Measurements from ENCODE around the gene TDRD5.

Gene TDRD5

DNA sequence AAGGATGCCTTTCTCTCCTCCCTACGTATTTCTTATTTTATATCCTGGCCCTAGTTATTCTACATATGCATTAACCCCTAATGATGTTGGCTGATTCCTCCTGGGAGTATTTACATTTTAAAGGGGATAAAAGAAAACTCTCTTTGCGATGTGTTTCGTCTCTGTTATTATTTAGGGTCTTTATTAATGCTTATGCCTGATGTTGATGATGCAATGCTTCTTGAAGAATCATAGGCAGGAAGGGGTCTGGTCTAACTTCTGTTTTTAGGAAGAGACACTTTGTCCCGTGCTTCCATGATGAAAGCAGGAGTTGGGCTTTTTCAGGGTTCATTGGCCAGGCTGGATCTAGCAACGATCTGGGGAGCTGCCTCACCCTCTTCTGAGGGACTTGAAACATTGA, 15.1 kb upstream of the TDRD5 start:
- no peak overlapping the region for H3K27ac ChIP-seq
- H3K4me1 ChIP-seq (ENCODE audit: control insufficient read depth in 1 of 2, insufficient read depth in 1 of 2, low read depth in 1 of 2, low read length in 1 of 2): peaks cover 0 to 8% of the 10 kb centered on the region in 2 experiments
- H3K4me3 ChIP-seq (ENCODE audit: low read depth in 1 of 2, low read length in 1 of 2): no peak overlapping the region
- H3K27me3 ChIP-seq: peaks cover 70% of the 10 kb centered on the region
- no peaks in the 10 kb centered on the region for H3K36me3 ChIP-seq
- H3K9me3 ChIP-seq: no peaks in the 10 kb centered on the region
- TF ChIP-seq CTCF (IDR thresholded peaks at IDR 0.05): no peak

DNA sequence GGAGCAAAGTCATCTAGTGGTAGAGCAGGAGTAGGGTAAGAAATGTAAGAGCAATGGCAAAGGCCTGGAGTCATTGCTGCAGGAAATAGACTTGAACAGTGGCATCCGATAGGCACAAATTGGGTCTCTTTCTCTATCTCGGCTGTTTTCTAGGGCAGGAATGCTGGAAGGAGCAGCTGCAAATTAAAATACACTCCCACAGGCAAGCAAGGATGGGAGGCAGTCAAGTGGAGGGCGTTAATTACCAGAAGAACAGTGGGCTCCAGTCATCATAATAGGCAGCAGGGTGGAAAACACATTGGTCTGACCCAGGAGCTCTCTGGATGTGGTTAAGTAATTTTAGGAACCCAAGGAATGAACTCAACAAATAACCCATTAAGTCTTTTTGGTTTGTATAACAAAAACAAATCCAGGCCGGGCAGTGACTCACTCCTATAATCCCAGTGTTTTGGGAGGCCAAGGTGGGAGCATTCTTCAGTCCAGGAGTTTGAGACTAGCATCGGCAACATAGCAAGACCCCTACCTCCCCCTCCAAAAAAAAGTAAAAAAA, 7.8 kb upstream of the TDRD5 start:
- Histone ChIP-seq H3K36me3 (no peaks in the 10 kb centered on the region), H3K27me3 (peaks cover 49% of the 10 kb centered on the region), H3K9me3 (no peaks in the 10 kb centered on the region), H3K4me1 (ENCODE audit: control insufficient read depth in 1 of 2, insufficient read depth in 1 of 2, low read depth in 1 of 2, low read length in 1 of 2) (peaks cover 5 to 6% of the 10 kb centered on the region in 2 experiments), H3K27ac (no peak overlapping the region), H3K4me3 (ENCODE audit: low read depth in 1 of 2, low read length in 1 of 2) (no peak overlapping the region)
- no peak for TF ChIP-seq CTCF (IDR thresholded peaks at IDR 0.05)

- Histone ChIP-seq H3K36me3 (no peaks in the 10 kb centered on the region), H3K27ac (no peak overlapping the region), H3K4me3 (ENCODE audit: low read depth in 1 of 2, low read length in 1 of 2) (peak overlapping the region in 1 of 2 experiments; percentile 32), H3K9me3 (no peaks in the 10 kb centered on the region), H3K27me3 (peaks cover 66% of the 10 kb centered on the region), H3K4me1 (ENCODE audit: control insufficient read depth in 1 of 2, insufficient read depth in 1 of 2, low read depth in 1 of 2, low read length in 1 of 2) (peaks cover 5 to 6% of the 10 kb centered on the region in 2 experiments)
- no peak for TF ChIP-seq CTCF (IDR thresholded peaks at IDR 0.05)
Observed at GRCh38 chr1:179586107-179586823, 5.4 kb upstream of the TDRD5 start.

GRCh38 chr1:179587336-179587735, 4.3 kb upstream of the TDRD5 start:
- H3K9me3 ChIP-seq: no peaks in the 10 kb centered on the region
- peaks cover 76% of the 10 kb centered on the region for H3K27me3 ChIP-seq
- no peak for TF ChIP-seq CTCF (IDR thresholded peaks at IDR 0.05)

DNA sequence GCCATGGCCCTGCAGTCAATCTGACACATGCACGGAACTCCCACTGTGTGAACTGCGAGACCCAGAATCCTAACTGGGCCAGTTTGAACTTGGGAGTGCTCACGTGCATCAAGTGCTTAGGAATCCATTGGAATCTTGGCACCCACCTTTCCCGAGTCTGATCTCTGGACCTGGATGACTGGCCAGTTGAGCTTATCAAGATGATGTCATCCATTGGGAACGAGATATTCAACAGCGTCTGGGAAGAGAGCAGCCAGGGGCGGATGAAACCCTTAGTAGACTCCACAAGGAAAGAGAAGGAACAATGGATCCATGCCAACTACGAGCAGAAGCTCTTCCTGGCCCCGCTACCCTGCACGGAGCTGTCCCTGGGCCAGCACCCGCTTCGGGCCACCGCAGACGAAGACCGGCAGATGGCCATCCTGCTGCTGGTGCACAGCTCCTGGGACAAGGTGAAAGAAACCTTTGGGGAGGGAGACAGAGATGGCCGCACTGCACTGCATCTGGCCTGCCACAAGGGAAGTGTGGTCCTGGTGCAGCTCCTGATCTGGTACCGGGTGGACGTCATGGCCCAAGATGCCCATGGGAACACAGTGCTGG, 3.1 kb upstream of the TDRD5 start:
- peaks cover 83% of the 10 kb centered on the region for H3K27me3 ChIP-seq
- no peaks in the 10 kb centered on the region for H3K9me3 ChIP-seq
- no peak overlapping the region for H3K27ac ChIP-seq
- H3K4me3 ChIP-seq (ENCODE audit: low read depth in 1 of 2, low read length in 1 of 2): no peak overlapping the region
- TF ChIP-seq CTCF (IDR thresholded peaks at IDR 0.05): no peak
- peaks cover 7 to 15% of the 10 kb centered on the region in 2 experiments for H3K4me1 ChIP-seq (ENCODE audit: control insufficient read depth in 1 of 2, insufficient read depth in 1 of 2, low read depth in 1 of 2, low read length in 1 of 2)
- no peaks in the 10 kb centered on the region for H3K36me3 ChIP-seq

More at GRCh38 chr1:179587336-179587735, 4.3 kb upstream of the TDRD5 start:
- H3K4me3 ChIP-seq (ENCODE audit: low read depth in 1 of 2, low read length in 1 of 2): no peak overlapping the region
- H3K27ac ChIP-seq: no peak overlapping the region
- H3K36me3 ChIP-seq: no peaks in the 10 kb centered on the region
- H3K4me1 ChIP-seq (ENCODE audit: control insufficient read depth in 1 of 2, insufficient read depth in 1 of 2, low read depth in 1 of 2, low read length in 1 of 2): peaks cover 7 to 15% of the 10 kb centered on the region in 2 experiments

Data from neutrophil (primary cell).